ENCODE data around the gene SLCO2B1. TPM values are rescaled to one million over a fixed set of nuclear protein-coding genes. Genes with fewer than 3 reads are reported as not detected.
A peak's percentile ranks its signal among the peaks of the same experiment; 100 is the strongest.

SLCO2B1 gene
- total RNA-seq, 1 experiment from 2014 or later = 1.0 TPM

- BruUV-seq (replicated peaks) = no TSS peak
Measured at GRCh38 chr11:75135651-75136050, 15.3 kb upstream of the SLCO2B1 start.

GRCh38 chr11:75140269-75141138 is 10.4 kb upstream of the SLCO2B1 start:
- intact Hi-C loops (cut with micrococcal nuclease; ENCODE audit: unreplicated experiment) = loop anchor here (5.0 to 10.0 kb wide), 2 partner anchors 118 to 216 kb away; no protein-coding TSS in a partner anchor
- Histone ChIP-seq H3K27me3 (replicated peaks; ENCODE audit: insufficient read depth, low read depth, low read length, poor library complexity) (no peaks in the 10 kb centered on the region), H3K4me1 (ENCODE audit: insufficient read depth, low read length, poor library complexity, severe bottlenecking) (peaks cover 12% of the 10 kb centered on the region), H3K27ac (ENCODE audit: low read depth, low read length, poor library complexity, severe bottlenecking) (no peak overlapping the region), H3K36me3 (ENCODE audit: insufficient read depth, low read length, poor library complexity, severe bottlenecking) (no peaks in the 10 kb centered on the region), H3K9me3 (ENCODE audit: low read depth, low read length, poor library complexity, severe bottlenecking) (no peaks in the 10 kb centered on the region), H3K4me3 (ENCODE audit: low read depth, low read length, poor library complexity, severe bottlenecking) (no peak overlapping the region)
- no peak for TF ChIP-seq EZH2 (IDR thresholded peaks at IDR 0.05; ENCODE audit: borderline replicate concordance, low read depth, low read length, poor library complexity, severe bottlenecking)
- TF ChIP-seq CTCF (conservative IDR thresholded peaks at IDR 0.05; ENCODE audit: low read depth, low read length) = peak; percentile 99
- ChIA-PET POLR2A (ENCODE audit: low non-redundant PET) (no interaction called here), CTCF (interaction anchor here (0.5 to 7.1 kb wide), 15 partner anchors 10 to 214 kb away, joined by 3 to 178 read pairs (median 5); no protein-coding TSS in a partner anchor)
- BruUV-seq (replicated peaks) = no TSS peak
- peak; percentile 69 for DNase-seq (ENCODE audit: low spot score)

More at GRCh38 chr11:75135651-75136050, 15.3 kb upstream of the SLCO2B1 start:
- Histone ChIP-seq H3K4me1 (ENCODE audit: insufficient read depth, low read length, poor library complexity, severe bottlenecking) (no peaks in the 10 kb centered on the region), H3K9me3 (ENCODE audit: low read depth, low read length, poor library complexity, severe bottlenecking) (no peaks in the 10 kb centered on the region), H3K27me3 (replicated peaks; ENCODE audit: insufficient read depth, low read depth, low read length, poor library complexity) (peaks cover 4% of the 10 kb centered on the region), H3K36me3 (ENCODE audit: insufficient read depth, low read length, poor library complexity, severe bottlenecking) (no peaks in the 10 kb centered on the region), H3K4me3 (ENCODE audit: low read depth, low read length, poor library complexity, severe bottlenecking) (no peak overlapping the region), H3K27ac (ENCODE audit: low read depth, low read length, poor library complexity, severe bottlenecking) (no peak overlapping the region)
- TF ChIP-seq EZH2 (IDR thresholded peaks at IDR 0.05; ENCODE audit: borderline replicate concordance, low read depth, low read length, poor library complexity, severe bottlenecking) (no peak), CTCF (conservative IDR thresholded peaks at IDR 0.05; ENCODE audit: low read depth, low read length) (no peak)
- no peak for DNase-seq (ENCODE audit: low spot score)
- POLR2A ChIA-PET (ENCODE audit: low non-redundant PET) = no interaction called here
- CTCF ChIA-PET = no interaction called here
- intact Hi-C loops (cut with micrococcal nuclease; ENCODE audit: unreplicated experiment) = no loop called here

GRCh38 chr11:75141166-75141565 is 9.7 kb upstream of the SLCO2B1 start:
- Histone ChIP-seq H3K9me3 (ENCODE audit: low read depth, low read length, poor library complexity, severe bottlenecking) (no peaks in the 10 kb centered on the region), H3K4me1 (ENCODE audit: insufficient read depth, low read length, poor library complexity, severe bottlenecking) (peaks cover 12% of the 10 kb centered on the region), H3K36me3 (ENCODE audit: insufficient read depth, low read length, poor library complexity, severe bottlenecking) (no peaks in the 10 kb centered on the region), H3K27me3 (replicated peaks; ENCODE audit: insufficient read depth, low read depth, low read length, poor library complexity) (no peaks in the 10 kb centered on the region), H3K4me3 (ENCODE audit: low read depth, low read length, poor library complexity, severe bottlenecking) (no peak overlapping the region), H3K27ac (ENCODE audit: low read depth, low read length, poor library complexity, severe bottlenecking) (no peak overlapping the region)
- no peak for TF ChIP-seq CTCF (conservative IDR thresholded peaks at IDR 0.05; ENCODE audit: low read depth, low read length)
- no peak for TF ChIP-seq EZH2 (IDR thresholded peaks at IDR 0.05; ENCODE audit: borderline replicate concordance, low read depth, low read length, poor library complexity, severe bottlenecking)
- no peak for DNase-seq (ENCODE audit: low spot score)
- ChIA-PET POLR2A (ENCODE audit: low non-redundant PET) (no interaction called here), CTCF (interaction anchor here (0.7 to 7.1 kb wide), 10 partner anchors 13 to 215 kb away, joined by 3 to 178 read pairs (median 6); no protein-coding TSS in a partner anchor)
- no TSS peak for BruUV-seq (replicated peaks)
- intact Hi-C loops (cut with micrococcal nuclease; ENCODE audit: unreplicated experiment) = loop anchor here (5.0 to 10.0 kb wide), 2 partner anchors 119 to 216 kb away; no protein-coding TSS in a partner anchor

All from A673 (cell line).